CD4-positive, CD25-positive, alpha-beta regulatory T cell (primary cell): ENCODE results near the gene TTYH1. TPM values are rescaled to one million over a fixed set of nuclear protein-coding genes. Genes with fewer than 3 reads are reported as not detected.
A peak's percentile ranks its signal among the peaks of the same experiment; 100 is the strongest.

Experiments used
- ATAC-seq, 2 donors: fragments of 150-1000 bp; cut with Tn5 transposase; one replicate each; pipeline ENCODE4 v1.10.0; 2021; ENCODE audit warnings: low read depth in 2 of 2, moderate number of reproducible peaks in 2 of 2, moderate library complexity in 1 of 2
- DNase-seq, 3 donors: peaks; one replicate each; pipeline versions ENCODE4 v3.0.0 to v3.0.0-alpha.2; 2012 to 2022; ENCODE audit warnings: mixed read lengths in 1 of 3
- H3K27ac ChIP-seq: one replicate; pipeline ENCODE4 v1.7.0; 2013; ENCODE audit warnings: mild to moderate bottlenecking, low read length; ENCODE audit not compliant: insufficient read depth, poor library complexity, severe bottlenecking
- H3K27me3 ChIP-seq: one replicate; pipeline ENCODE4 v1.7.0; 2013; ENCODE audit warnings: low read length; ENCODE audit not compliant: control insufficient read depth, insufficient read depth
- H3K36me3 ChIP-seq: one replicate; pipeline ENCODE4 v1.7.0; 2013; ENCODE audit warnings: mild to moderate bottlenecking, low read length, moderate library complexity; ENCODE audit not compliant: control insufficient read depth, insufficient read depth
- H3K4me1 ChIP-seq: 2 replicates; pipeline ENCODE4 v1.7.0; 2013; ENCODE audit warnings: mild to moderate bottlenecking, low read length; ENCODE audit not compliant: insufficient read depth, control insufficient read depth, poor library complexity, severe bottlenecking
- H3K4me3 ChIP-seq: one replicate; pipeline ENCODE4 v1.7.0; 2013; ENCODE audit warnings: low read depth, mild to moderate bottlenecking, low read length, moderate library complexity
- H3K9me3 ChIP-seq, 2 experiments: 1 replicate in 1 of 2; 2 replicates in 1 of 2; pipeline ENCODE4 v1.7.0; 2013; ENCODE audit warnings: low read length in 2 of 2, mild to moderate bottlenecking in 1 of 2, moderate library complexity in 1 of 2; ENCODE audit not compliant: control insufficient read depth in 2 of 2
- H3K27ac Mint-ChIP-seq, 3 donors: one replicate each; pipeline ENCODE4 v1.8.0; 2020 to 2022; ENCODE audit warnings: mild to moderate bottlenecking in 3 of 3, mixed read lengths in 3 of 3, moderate library complexity in 2 of 3
- H3K27me3 Mint-ChIP-seq: one replicate; pipeline ENCODE4 v1.8.0; 2022; ENCODE audit warnings: mild to moderate bottlenecking, mixed read lengths
- H3K36me3 Mint-ChIP-seq: one replicate; pipeline ENCODE4 v1.8.0; 2020; ENCODE audit warnings: mixed read lengths
- H3K4me1 Mint-ChIP-seq, 4 donors: one replicate each; pipeline ENCODE4 v1.8.0; 2020 to 2022; ENCODE audit warnings: mixed read lengths in 4 of 4, mild to moderate bottlenecking in 1 of 4
- H3K4me3 Mint-ChIP-seq, 4 donors: one replicate each; pipeline ENCODE4 v1.8.0; 2020 to 2022; ENCODE audit warnings: mild to moderate bottlenecking in 4 of 4, mixed read lengths in 4 of 4, moderate library complexity in 3 of 4
- H3K9me3 Mint-ChIP-seq, 7 donors: one replicate each; pipeline ENCODE4 v1.8.0; 2020 to 2022; ENCODE audit warnings: mixed read lengths in 7 of 7, mild to moderate bottlenecking in 3 of 7, moderate library complexity in 2 of 7
- polyA plus RNA-seq, 4 donors: library from polyadenylated mRNA; unstranded; fragments of 300-500 nt; fragmentation: Illumina TruSeq; gene quantifications; one replicate each; pipeline ENCODE4 v1.2.3, GENCODE V29; 2021
- total RNA-seq: library from RNA; stranded (reverse); gene quantifications from one replicate; pipeline ENCODE4 v1.2.3, GENCODE V29; 2022

Gene TTYH1
- total and polyA plus RNA-seq, 5 donors from 2014 or later, result 0.17 to 1.00 (median 0.31) TPM; not detected in 2

DNA sequence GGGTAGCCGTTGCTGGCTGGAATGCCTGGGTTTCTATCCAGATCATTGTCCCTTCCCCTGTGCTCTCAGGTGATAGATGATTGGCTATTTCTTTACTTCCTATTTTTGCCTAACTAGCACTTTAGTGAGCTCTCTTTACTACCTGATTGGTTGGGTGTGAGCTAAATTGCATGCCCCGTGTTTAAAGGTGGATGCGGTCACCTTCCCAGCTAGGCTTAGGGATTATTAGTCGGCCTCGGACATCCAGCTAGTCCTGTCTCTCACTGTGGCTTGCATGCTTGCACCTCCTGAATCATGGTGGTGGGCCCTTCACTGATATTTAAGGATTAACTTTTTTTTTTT, 10.1 kb downstream of the TTYH1 start:
- Mint-ChIP-seq H3K4me3 (no peak overlapping the region), H3K36me3 (no peaks in the 10 kb centered on the region), H3K9me3 (peaks cover 0 to 2% (median 0%) of the 10 kb centered on the region in 7 donors), H3K4me1 (peaks cover 0 to 3% (median 0%) of the 10 kb centered on the region in 4 donors), H3K27ac (no peak overlapping the region), H3K27me3 (peaks cover 10% of the 10 kb centered on the region)
- no peaks in the 10 kb centered on the region for H3K36me3 ChIP-seq
- no peak for DNase-seq
- no peak overlapping the region for H3K4me3 ChIP-seq
- no peaks in the 10 kb centered on the region for H3K27me3 ChIP-seq
- no peak overlapping the region for H3K27ac ChIP-seq
- no peak for ATAC-seq
- no peaks in the 10 kb centered on the region for H3K9me3 ChIP-seq
- peaks cover 4% of the 10 kb centered on the region for H3K4me1 ChIP-seq

DNA sequence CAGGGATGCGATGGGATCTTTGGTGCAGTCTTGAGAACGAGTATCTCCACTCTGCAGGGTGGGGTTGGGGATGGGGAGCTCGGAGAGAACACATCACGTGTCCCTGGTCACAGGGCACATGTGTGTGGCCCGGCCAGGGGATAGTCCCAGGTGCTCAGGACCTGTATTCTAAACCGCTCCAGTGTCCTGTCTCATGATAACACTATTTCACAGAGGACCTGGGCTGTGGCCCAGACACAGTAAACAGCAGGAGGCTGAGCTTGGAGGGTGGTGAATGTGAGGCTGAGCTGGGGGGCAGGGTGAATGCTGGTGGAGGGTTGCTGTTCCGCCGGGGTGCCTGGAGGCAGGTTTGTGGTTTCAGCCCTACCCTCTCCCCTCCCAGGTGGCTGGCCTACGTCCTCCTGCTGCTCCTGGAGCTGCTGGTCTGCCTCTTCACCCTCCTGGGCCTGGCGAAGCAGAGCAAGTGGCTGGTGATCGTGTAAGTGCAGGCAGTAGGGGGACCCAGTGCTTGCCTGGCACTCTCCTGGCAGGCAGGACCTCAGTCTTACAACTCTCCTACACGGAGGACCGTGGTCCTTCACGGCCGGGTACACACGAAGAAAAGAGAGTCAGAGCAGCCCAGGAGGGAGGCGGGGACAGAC, 11.1 kb downstream of the TTYH1 start:
- DNase-seq (no peak), ATAC-seq (no peak)
- H3K9me3 ChIP-seq, result no peaks in the 10 kb centered on the region
- H3K27me3 ChIP-seq, result no peaks in the 10 kb centered on the region
- no peak overlapping the region for H3K27ac ChIP-seq
- H3K36me3 Mint-ChIP-seq, result no peaks in the 10 kb centered on the region
- no peaks in the 10 kb centered on the region for H3K36me3 ChIP-seq
- peaks cover 11% of the 10 kb centered on the region for H3K27me3 Mint-ChIP-seq
- no peak overlapping the region for H3K27ac Mint-ChIP-seq
- peaks cover 0 to 2% (median 0%) of the 10 kb centered on the region in 7 donors for H3K9me3 Mint-ChIP-seq
- H3K4me1 Mint-ChIP-seq, result peaks cover 0 to 7% (median 2%) of the 10 kb centered on the region in 4 donors
- H3K4me3 ChIP-seq, result no peak overlapping the region
- peaks cover 12% of the 10 kb centered on the region for H3K4me1 ChIP-seq
- H3K4me3 Mint-ChIP-seq, result no peak overlapping the region

DNA sequence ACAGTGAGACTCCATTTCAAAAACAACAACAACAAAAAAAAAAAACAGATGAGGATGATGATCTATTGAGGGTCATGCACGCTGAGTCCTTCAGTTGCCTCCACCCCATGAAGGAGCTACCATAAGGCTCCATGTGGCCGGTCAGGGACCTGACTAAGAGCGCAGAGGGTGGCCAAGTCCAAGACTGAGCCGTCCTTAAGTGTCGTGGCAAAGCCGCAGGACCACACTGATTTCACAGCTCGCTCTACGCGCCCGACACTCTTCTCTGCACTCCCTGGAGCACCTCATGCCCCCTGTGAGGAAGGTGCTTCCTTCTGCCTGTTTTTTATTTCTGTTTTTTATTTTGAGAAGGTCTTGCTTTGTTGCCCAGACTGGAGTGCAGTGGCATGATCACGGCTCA, 12.3 kb downstream of the TTYH1 start:
- H3K27me3 Mint-ChIP-seq, result peaks cover 18% of the 10 kb centered on the region
- no peak for ATAC-seq
- Histone ChIP-seq H3K27me3 (no peaks in the 10 kb centered on the region), H3K4me3 (no peak overlapping the region), H3K4me1 (peaks cover 12% of the 10 kb centered on the region), H3K36me3 (no peaks in the 10 kb centered on the region), H3K9me3 (no peaks in the 10 kb centered on the region), H3K27ac (no peak overlapping the region)
- H3K36me3 Mint-ChIP-seq, result no peaks in the 10 kb centered on the region
- H3K27ac Mint-ChIP-seq, result no peak overlapping the region
- no peak overlapping the region for H3K4me3 Mint-ChIP-seq
- peaks cover 0 to 2% (median 0%) of the 10 kb centered on the region in 7 donors for H3K9me3 Mint-ChIP-seq
- H3K4me1 Mint-ChIP-seq, result peaks cover 0 to 7% (median 2%) of the 10 kb centered on the region in 4 donors
- DNase-seq, result no peak

DNA sequence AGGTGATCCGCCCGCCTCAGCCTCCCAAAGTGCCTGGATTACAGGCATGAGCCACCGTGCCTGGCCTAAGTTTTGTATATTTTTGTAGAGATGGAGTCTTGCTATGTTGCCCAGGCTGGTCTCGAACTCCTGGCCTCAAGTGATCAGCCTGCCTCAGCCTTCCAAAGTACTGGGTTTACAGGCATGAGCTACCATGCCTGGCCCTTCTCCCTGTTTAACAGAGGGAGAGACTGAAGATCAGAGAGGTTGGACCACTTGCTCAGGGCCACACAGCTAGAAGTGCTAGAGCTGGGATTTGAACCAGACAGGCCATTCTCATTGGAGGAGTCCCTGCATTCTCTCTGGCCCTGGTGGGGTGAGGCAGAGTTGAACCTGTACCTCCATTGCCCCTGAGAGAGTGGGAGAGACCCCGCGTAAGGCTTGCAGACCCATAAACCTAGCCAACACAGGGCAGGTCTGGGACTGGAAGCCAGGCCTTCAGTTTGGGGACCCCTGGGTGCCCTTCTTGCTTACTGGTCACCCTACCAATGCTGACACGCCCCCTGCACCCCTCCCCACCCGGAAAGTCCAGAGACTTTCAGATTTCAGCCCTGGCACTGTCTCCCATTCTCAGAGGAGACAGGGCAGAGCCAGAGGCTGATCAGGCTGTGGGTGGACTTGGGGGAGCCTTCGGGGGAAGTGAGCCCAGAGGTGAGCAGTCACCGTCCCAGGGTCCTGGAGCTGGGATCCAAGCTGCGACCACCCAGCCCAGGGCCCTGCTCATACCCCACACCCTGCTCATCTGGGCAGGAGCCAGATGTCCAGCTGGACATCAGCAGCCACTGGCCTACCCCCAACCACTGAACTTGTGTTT, 13.3 kb downstream of the TTYH1 start:
- Histone ChIP-seq H3K36me3 (no peaks in the 10 kb centered on the region), H3K9me3 (no peaks in the 10 kb centered on the region), H3K4me3 (no peak overlapping the region), H3K27me3 (no peaks in the 10 kb centered on the region), H3K27ac (no peak overlapping the region), H3K4me1 (peaks cover 12% of the 10 kb centered on the region)
- H3K4me1 Mint-ChIP-seq, result peaks cover 0 to 7% (median 2%) of the 10 kb centered on the region in 4 donors
- no peak overlapping the region for H3K27ac Mint-ChIP-seq
- H3K27me3 Mint-ChIP-seq, result peaks cover 17% of the 10 kb centered on the region
- H3K9me3 Mint-ChIP-seq, result peaks cover 0 to 2% (median 0%) of the 10 kb centered on the region in 7 donors
- ATAC-seq (no peak), DNase-seq (no peak)
- no peak overlapping the region for H3K4me3 Mint-ChIP-seq
- no peaks in the 10 kb centered on the region for H3K36me3 Mint-ChIP-seq

DNA sequence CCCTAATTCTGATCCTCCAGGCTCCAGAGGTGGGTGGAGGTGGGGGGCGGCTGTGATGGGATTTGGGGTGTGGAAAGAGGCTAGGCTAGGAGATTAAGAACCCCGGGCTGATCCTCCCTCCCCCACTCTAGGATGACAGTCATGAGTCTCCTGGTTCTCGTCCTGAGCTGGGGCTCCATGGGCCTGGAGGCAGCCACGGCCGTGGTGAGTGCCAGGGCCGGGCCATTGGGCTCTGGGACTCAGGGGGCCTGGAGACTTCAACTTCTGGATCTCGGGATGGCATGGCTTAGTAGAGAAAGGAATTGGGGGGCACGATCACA, 13.9 kb downstream of the TTYH1 start:
- Histone ChIP-seq H3K27ac (no peak overlapping the region), H3K27me3 (no peaks in the 10 kb centered on the region), H3K4me3 (no peak overlapping the region), H3K4me1 (peaks cover 12% of the 10 kb centered on the region), H3K9me3 (no peaks in the 10 kb centered on the region), H3K36me3 (no peaks in the 10 kb centered on the region)
- DNase-seq, result no peak
- H3K36me3 Mint-ChIP-seq, result no peaks in the 10 kb centered on the region
- H3K27ac Mint-ChIP-seq, result no peak overlapping the region
- H3K27me3 Mint-ChIP-seq, result peaks cover 14% of the 10 kb centered on the region
- H3K4me3 Mint-ChIP-seq, result no peak overlapping the region
- peaks cover 0 to 12% (median 2%) of the 10 kb centered on the region in 4 donors for H3K4me1 Mint-ChIP-seq
- ATAC-seq, result no peak
- peaks cover 0 to 2% (median 0%) of the 10 kb centered on the region in 7 donors for H3K9me3 Mint-ChIP-seq

DNA sequence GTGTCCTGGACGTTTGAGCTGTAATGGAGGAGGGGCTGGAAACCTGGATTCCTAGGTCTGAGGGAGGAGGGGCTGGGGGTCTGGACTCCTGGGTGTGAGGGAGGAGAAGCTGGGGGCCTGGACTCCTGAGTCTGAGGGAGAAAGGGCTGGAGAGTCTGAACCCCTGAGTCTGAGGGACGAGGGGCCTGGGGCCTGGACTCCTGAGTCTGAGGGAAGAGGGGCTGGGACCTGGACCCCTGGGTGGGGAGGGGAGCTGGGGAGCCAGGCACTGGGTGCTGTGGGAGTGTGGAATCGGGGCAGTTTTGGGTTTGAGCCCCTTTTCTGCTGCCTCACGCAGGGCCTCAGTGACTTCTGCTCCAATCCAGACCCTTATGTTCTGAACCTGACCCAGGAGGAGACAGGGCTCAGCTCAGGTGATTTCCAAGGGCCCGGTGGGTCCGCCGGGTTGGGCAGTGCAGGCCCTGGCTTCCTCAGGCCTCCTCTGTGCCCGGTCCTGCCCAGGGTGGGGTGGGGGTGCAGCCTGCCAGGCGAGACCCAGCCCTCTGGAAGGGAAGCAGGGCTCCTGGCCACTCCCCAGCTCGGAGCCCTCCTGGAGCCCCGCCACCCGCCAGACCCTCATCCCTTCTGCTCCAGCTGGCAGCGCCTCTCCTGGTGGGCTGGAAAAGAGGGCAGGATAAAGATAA, 14.4 kb downstream of the TTYH1 start:
- no peak overlapping the region for H3K27ac Mint-ChIP-seq
- no peak for ATAC-seq
- peak overlapping the region in 1 of 4 donors; percentile 13 for H3K4me3 Mint-ChIP-seq

DNA sequence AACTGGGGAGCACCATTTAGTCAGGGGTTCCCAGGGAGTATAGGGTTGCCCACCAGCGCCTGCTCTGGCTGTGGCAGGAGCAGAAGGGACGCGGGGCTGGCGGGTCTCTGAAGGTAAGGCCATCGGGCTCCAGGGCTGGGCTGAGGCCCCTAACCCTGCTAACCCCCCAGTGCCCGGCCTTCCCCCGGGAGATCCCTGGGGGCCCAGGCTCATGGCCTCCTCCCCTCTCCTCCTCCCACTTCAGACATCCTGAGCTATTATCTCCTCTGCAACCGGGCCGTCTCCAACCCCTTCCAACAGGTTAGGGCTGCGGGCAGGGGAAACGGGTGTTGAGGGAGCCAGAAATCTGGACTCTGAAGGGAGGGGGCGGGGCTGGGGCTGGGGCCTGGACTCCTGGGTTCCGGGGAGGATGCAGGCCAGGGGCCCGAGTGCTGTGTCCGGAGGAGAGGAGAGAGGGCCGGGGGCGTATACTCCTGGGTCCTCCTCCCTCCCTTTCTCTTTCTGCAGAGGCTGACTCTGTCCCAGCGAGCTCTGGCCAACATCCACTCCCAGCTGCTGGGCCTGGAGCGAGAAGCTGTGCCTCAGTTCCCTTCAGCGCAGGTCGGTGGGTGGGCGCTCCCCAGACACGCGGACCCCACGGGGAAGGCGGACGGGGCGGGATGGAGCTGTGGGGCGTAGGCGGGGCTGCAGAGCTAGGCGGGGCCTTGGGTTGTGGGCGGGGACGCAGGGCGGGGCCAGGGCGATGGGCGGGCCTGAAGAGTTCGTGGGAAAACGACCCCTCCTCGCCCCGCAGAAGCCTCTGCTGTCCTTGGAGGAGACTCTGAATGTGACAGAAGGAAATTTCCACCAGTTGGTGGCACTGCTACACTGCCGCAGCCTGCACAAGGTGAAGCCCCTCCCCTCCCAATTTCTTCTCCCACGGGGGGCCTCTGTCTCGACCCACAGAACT, 15.3 kb downstream of the TTYH1 start:
- H3K27me3 ChIP-seq, result no peaks in the 10 kb centered on the region
- H3K4me3 Mint-ChIP-seq, result peak overlapping the region in 2 of 4 donors; percentile 59 to 74
- H3K36me3 ChIP-seq, result no peaks in the 10 kb centered on the region
- H3K36me3 Mint-ChIP-seq, result no peaks in the 10 kb centered on the region
- DNase-seq (peak; percentile 23 to 33 (median 26)), ATAC-seq (peak; percentile 58 to 74)
- peak overlapping the region in 2 of 3 donors; percentile 31 to 60 for H3K27ac Mint-ChIP-seq
- H3K4me1 Mint-ChIP-seq, result peaks cover 0 to 22% (median 7%) of the 10 kb centered on the region in 4 donors
- H3K9me3 ChIP-seq, result no peaks in the 10 kb centered on the region
- no peak overlapping the region for H3K4me3 ChIP-seq
- no peak overlapping the region for H3K27ac ChIP-seq
- H3K27me3 Mint-ChIP-seq, result peaks cover 14% of the 10 kb centered on the region
- H3K9me3 Mint-ChIP-seq, result peaks cover 0 to 2% (median 0%) of the 10 kb centered on the region in 7 donors
- H3K4me1 ChIP-seq, result peaks cover 17% of the 10 kb centered on the region

More for the DNA sequence above, 14.4 kb downstream of the TTYH1 start:
- Mint-ChIP-seq H3K4me1 (peaks cover 0 to 17% (median 5%) of the 10 kb centered on the region in 4 donors), H3K9me3 (peaks cover 0 to 2% (median 0%) of the 10 kb centered on the region in 7 donors), H3K36me3 (no peaks in the 10 kb centered on the region), H3K27me3 (peaks cover 14% of the 10 kb centered on the region)
- no peaks in the 10 kb centered on the region for H3K27me3 ChIP-seq
- no peaks in the 10 kb centered on the region for H3K9me3 ChIP-seq
- H3K4me3 ChIP-seq, result no peak overlapping the region
- DNase-seq, result no peak
- peaks cover 14% of the 10 kb centered on the region for H3K4me1 ChIP-seq
- H3K36me3 ChIP-seq, result no peaks in the 10 kb centered on the region
- H3K27ac ChIP-seq, result no peak overlapping the region
